Skeletal muscle cell (primary cell): ENCODE data around the gene TNNT1.
A peak's percentile ranks its signal among the peaks of the same experiment; 100 is the strongest.

Source experiments
- DNase-seq: peaks from one replicate; pipeline ENCODE4 v3.0.0-alpha.2; 2010; ENCODE audit warnings: low read depth
- H3K4me3 ChIP-seq: 2 replicates; pipeline ENCODE4 v1.5.1; 2011; ENCODE audit warnings: low read depth, mild to moderate bottlenecking, control low read depth, low read length, moderate library complexity

TNNT1 gene, protein sequence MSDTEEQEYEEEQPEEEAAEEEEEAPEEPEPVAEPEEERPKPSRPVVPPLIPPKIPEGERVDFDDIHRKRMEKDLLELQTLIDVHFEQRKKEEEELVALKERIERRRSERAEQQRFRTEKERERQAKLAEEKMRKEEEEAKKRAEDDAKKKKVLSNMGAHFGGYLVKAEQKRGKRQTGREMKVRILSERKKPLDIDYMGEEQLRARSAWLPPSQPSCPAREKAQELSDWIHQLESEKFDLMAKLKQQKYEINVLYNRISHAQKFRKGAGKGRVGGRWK

DNA sequence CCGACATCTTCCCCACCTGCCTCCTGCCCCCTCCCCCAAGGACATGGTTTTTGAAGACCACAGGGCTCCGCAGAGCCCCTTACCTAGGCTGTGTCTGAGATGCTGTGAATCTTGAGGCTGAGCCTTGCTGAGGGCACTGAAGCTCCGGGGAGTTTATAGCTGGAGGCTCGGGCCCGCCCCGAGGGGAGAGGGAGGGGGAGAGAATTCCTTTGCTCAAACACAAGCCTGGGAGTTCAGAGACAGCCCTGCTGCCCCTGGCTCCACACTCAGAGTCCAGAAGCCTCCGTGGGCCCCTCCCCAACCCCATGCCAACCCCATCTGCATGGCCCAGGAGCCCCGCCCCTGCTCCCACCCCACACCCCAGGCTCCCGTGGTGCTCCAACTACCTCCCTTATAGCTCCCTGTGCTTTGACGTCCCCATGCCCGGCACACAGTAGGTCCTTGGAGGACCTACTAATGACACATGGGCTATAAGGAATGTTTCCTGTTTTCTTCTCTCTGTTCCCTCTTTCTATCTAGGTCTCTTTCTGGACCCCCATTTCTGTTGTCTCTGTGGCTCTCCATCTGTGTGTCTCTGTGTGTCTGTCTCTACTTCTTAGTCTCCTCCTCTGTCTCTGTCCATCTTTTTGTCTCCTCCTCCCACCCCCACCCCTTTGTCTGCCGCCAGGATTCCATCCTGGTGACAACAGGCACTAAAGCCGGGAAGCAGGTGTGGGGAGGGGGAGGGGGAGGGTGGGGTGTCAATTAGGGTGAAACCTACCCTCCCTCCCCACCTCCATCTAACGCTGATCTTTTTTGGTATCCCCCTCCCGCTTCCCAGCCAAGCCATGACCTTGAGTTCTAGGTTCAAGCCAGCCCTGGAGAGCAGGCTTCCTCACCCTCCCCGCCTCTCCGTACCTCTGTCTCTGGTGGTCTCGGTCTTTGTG lies at the start of gene TNNT1:
Gene TNNT1 (minus strand): TSS at position 129 of the 926 bp plus-strand sequence. CDS start 2,049 bp downstream, outside the sequence.
- H3K4me3 ChIP-seq = peak within 1 kb of the TSS; percentile 36
- DNase-seq = no peak

DNA sequence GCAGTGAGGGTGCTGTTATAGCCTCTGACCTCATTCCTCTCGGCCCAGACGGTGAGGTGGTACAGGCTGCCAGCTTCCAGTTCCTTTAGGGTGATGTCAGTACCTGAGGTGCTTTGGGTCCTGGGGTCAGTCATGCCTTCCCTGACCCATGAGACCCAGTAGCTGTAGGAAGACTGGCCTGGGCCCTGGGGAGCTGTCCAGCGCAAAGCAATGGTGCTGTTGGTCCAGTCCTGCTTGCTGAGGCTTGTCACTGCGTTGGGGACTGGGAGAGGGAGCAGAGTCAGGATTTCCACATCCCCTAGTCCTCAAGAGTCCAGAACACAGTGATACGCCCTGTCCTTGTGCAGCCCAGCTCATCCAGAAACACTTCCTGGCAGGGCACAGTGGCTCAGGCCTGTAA lies 49.6 kb upstream of the TNNT1 start:
- DNase-seq = no peak
- H3K4me3 ChIP-seq = no peak overlapping the region

DNA sequence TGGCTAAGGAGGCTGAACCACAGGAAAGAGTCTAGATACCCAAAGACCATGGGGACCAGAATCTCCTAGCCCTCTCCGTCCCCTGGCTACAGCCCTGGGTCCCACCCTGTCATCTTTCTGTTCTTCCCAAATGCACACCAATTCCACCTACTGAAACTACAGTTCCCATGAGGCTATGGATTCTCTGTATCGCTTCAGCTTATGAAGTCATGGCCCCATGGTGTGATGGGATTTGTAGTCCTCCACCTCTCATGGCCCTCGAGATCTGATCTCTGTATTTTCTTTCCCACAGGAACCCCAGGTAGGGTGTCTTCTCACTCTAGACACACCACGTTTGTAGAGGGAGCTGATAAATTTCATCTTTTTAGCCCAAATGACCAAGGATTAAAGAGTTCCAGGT lies 48.5 kb upstream of the TNNT1 start:
- no peak overlapping the region for H3K4me3 ChIP-seq
- DNase-seq = no peak

DNA sequence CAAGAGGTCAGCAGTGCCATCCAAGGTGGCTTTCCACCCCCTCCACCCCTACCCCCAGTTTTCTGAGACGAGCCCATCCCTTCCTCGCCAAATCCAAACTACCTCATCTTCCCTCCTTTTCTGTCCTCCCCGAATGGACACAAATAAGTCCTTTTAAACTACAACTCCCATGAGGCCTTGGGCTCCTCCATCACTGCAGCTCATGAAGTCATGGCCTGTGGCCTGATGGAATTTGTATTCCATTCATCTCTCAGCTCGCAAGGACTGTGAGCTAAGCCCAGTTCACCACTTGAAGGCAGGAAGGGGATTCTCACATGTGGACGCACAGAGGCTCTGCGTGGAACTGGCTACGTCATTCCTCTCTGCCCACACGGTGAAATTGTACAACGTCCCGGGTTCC lies 47.8 kb upstream of the TNNT1 start:
- no peak overlapping the region for H3K4me3 ChIP-seq
- no peak for DNase-seq

DNA sequence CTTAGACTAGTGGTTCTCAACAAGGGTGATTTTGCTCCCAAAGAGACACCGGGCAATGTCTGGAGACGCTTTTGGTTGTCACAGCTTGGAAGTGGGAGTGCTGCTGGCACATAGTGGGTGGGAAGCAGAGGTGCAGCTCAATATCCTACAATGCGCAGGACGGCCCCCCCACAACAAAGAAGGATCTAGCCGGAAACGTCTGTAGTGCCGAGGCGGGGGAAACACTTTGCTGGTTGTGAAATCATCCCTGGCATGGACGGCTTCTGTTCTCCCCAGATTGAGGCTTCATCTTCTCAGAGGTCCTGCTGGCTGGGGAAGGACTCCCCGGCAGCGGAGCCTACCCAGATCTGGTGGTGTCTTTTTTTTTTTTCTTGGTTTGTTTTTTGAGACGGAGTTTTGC lies 44.5 kb upstream of the TNNT1 start:
- H3K4me3 ChIP-seq = no peak overlapping the region
- DNase-seq = no peak

DNA sequence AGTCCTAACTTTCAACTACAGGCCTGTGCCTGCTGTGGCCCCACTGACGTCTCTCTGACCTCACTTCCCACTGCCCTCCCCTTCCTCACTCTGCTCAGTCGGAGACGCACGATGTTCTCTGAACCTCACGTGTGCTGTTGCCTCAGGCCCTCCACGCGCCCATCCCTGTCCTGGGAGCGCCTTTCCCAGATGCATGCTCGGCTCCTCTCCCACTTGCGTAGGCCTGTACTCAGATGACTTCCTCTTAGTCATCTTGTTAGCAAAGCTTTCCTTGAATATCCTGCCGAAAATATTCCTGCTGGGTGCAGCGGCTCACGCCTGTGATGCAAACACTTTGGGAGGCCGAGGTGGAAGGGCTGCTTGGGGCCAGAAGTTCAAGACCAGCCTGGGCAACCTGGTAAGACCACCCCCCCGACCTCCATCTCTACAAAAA lies 40.4 kb upstream of the TNNT1 start:
- H3K4me3 ChIP-seq = no peak overlapping the region
- peak; percentile 94 for DNase-seq

DNA sequence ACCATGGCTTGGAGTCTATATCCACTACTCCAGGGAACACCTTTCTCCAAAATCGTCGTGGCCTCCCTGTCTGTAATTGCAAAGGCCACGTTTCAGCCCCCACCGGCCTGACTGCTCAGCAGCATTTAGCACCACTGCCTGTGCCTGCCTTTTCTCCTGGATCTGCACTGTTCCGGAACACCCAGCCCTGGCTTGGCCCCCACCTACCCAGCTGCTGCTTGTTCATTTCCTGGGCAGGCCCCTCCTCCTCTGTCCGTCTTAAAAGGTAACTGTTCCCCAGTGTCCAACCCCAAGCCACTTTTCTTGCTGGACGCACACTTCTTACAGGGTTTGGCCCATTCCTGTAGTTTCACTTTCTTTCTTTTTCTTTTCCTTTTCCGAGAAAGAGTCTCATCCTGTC lies 39.6 kb upstream of the TNNT1 start:
- H3K4me3 ChIP-seq = no peak overlapping the region

DNA sequence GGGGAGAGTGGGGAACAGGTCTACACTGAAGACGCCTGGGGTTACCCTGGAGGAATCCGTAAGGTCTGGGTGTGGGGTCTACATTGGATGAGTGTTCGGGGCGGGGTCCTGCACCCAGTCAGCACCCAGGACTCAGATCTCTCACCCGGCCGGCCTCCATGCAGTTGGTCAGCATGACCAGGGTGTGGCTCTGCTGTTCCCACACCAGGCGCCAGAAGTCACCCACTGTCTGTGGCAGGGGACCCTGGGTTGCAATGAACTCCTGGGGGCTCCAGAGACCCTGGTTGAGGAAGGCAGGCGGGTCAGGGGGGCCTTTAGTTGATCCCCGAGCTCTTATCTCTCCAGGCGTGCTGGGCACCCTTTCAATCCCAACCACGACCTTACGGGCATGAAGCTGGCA lies 37.1 kb upstream of the TNNT1 start:
- H3K4me3 ChIP-seq = no peak overlapping the region
- DNase-seq = no peak

More for the DNA sequence above, 39.6 kb upstream of the TNNT1 start:
- no peak for DNase-seq

DNA sequence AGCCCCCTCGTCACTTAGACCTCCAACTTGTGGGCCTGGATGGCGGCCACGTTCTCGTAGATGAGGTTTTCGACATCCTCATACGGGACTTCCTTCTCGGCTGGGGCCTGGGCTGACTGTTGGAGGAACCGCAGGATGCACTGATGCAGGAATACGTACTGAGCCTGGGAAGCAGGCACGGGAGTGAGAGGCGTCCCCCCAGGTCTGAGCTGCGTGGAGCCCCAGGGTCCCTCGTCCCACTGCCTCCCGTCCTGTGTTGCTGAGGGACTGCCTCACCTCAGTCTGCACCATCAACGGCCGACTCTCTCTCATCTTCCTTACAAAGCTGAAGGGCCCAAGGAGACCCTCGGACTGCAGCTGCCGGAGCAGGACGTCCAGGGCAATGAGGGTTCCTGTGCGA lies 32.7 kb upstream of the TNNT1 start:
- H3K4me3 ChIP-seq = no peak overlapping the region
- DNase-seq = no peak

DNA sequence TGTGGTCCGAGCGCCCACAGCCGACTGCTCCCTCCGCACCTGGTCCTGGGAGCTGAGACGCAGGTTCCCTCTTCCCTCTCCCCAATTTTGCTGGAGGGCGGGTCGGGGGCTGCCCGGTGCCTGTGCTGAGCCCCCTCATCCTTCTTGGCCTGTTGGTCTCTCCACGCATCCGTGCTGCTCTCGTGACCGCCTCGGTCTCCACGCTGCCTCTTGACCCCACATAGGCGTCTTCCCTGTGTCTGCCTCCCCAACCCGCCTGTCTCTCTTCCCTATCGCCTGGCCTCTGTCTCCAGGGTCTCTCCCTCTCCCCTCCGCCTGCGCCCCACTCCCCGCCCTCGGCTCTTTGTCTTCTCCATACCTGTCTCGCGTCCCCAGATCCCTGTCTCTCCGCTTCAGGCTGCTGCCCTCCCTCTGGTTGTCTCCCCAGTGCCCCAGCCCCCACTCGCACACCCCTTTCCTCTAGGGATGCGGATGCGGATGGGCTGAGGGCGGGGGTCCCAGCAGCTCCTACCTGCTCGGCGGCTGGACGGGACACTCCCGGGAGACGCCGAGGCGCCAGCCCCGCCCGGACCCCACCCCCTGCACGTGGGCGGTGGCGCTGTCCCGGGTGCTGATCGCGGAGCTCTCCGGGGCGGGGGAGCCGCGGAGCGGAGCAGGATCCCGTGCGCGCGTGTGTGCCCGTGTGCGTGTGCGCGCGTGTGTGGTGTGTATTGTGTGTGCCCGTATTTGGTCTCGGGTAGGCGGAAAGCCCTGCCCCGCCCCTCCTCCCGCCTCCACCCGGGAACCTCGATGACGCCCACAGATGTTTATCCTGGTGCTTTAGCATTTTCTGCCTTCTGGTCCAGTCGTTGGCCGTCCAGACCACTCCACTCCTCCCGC lies 30.8 kb upstream of the TNNT1 start, which contains the start of gene SYT5:
Gene SYT5 (minus strand): TSS at position 684 of the 879 bp plus-strand sequence. CDS start 1,248 bp downstream, outside the sequence.
- peak within 1 kb of the TSS; percentile 50 for H3K4me3 ChIP-seq
- DNase-seq = no peak

DNA sequence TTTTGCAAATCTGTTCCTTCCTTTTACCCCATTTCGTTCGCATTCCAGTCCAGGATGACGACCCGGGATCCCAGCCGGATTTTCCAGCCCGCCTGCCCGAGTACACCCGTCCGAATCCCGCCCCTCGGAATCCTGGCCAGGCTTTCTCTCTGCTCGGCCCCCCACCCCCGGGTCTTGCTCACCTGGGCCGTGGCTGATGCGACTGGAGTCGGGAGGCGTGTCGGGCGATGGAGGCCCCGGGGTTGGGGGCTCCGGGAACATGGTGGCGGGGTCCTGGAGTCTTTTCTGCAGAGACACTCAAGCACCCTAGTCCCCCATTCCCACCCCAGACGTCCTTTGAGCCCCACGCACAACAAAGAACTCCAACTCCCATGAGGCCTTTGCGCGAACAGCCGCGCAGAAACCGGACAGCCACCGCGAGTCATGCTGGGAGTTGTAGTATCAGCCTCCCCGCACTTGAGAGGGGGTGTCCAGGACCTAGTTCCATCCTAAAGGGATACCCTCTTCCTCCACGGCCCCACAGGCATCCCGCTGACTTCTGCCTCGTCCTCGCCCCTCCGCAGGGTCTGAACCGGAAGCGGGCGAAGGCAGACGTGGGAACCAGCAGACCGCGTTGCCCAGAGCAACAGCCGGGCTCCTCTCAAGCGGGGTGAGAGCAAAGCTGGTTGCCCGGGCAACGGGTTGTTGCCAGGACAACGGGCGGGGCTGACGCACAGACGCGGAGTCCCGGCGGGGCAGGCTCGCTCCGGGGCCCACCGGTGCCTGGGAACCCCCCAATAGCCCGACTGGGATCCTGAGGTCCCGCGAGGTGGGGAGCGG lies 30.0 kb upstream of the TNNT1 start:
- peak overlapping the region; percentile 50 for H3K4me3 ChIP-seq
- peak; percentile 43 for DNase-seq

DNA sequence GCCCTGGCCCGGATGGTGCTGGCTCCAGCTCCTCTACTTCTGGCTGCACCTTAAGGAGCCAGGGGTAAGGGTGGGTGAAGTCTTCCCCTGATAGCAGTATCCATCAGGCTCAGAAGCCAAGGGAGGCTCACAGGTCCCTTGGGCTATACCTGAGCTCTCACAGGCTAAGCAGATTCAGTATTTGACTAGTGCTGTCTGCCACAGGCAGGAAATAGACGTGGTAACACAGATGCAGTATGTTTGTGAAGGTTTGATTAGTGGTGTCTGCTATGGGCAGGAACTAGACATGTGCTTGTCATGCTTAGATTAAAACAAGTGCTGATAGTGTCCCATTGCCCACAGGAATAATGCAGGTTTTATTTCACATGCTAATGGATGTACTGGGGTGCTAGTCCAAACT lies 27.1 kb upstream of the TNNT1 start:
- no peak for DNase-seq
- H3K4me3 ChIP-seq = no peak overlapping the region

DNA sequence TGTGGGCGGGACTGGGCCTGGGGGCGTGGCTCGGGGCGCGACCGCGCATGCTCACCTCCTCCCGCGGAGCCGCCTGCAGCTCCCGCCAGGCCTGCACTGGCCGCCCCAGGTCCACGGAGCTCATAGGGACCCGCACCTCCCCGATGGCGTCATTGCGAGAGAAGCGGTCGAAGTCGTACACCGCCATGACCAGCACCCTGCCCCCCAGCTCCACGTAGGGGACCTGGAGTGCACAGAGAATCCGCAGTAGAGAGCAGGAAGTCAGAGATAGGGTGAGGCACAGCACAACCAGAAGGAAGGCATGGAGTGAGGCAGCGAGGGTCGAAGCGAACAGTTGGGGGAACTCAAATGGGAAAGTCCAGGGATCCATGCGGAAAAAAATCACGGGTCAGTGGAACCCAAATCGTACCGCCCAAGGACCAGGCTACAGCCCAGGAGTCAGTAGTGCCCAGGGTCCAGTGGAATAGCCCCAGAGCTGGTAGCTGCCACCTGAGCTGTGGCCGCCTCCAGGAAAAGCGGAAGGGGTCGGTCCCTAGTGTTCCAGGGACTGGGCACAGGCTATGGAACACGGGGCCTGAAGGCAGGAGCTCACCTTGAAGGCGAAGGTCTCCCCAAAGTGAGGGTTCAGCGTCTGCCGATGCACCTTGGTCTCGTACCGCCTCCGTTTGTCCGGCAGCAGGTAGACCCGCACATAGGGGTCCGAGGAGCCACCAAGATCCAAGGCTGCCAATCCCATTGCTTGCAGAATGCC lies 26.3 kb upstream of the TNNT1 start:
- no peak overlapping the region for H3K4me3 ChIP-seq
- DNase-seq = no peak

DNA sequence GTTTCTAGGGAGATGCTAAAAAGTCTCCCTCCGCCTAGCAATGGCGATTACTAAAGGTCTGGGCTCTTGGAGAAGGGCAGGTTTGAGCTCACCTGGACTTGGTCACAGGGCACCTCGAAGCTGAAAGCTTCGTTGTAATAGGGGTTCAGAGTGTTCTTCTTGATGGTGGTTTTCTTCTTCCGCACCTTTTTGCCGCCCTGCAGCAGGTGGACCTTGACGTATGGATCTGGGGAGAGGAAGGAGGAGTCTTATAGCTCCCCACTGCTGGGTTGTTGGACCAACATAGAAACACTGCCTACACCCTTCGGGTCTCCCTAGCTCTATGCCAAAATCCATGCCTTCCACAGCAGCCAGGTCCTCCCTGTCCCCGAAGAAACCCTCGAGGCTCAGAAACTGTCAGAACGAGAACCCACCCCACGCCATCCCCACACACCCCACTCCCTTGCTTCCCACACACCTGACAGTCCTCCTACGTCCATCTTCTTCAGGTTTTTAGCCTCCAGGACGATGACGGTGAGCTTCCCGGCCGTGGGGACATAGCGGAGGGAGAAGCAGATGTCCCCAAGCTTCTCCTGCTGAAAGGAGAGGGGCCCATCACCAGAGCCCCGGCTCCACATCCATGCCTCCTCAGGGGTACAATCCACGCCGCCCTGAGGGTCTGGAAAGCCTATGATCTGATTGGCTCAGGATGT lies 25.6 kb upstream of the TNNT1 start:
- no peak for DNase-seq
- H3K4me3 ChIP-seq = no peak overlapping the region

DNA sequence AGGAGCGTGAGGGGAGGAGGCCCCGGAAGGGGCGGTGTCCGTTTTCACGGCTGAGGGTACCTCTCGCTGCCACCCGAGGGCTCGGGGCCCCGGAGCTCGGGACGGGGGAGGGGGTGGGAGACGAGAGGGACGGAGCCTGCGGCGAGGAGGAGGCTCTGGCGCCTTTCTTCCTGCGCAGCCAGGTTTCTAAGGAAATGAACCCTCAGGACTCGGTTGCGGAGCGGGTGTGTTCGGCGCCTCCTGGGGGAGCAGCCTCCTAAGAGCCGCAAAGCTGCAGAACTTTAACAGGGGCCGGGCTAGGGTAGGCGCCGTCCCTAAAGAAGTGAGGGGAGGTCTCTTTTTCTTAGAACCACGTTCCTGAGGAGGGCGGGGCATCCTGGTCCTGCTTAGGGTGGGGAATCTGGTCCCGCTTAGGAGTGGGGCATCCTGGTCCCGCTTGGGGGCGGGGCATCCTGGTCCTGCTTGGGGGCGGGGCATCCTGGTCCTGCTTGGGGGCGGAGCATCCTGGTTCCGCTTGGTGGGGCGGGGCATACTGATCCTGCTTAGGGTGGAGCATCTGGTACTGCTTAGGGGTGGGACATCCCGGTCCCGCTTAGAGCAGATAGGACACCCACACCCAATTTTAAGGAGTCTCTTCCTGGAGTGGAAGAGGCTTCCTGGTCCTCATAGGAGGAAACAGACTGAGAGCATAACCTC lies 24.9 kb upstream of the TNNT1 start:
- DNase-seq = no peak
- peak overlapping the region; percentile 54 for H3K4me3 ChIP-seq

DNA sequence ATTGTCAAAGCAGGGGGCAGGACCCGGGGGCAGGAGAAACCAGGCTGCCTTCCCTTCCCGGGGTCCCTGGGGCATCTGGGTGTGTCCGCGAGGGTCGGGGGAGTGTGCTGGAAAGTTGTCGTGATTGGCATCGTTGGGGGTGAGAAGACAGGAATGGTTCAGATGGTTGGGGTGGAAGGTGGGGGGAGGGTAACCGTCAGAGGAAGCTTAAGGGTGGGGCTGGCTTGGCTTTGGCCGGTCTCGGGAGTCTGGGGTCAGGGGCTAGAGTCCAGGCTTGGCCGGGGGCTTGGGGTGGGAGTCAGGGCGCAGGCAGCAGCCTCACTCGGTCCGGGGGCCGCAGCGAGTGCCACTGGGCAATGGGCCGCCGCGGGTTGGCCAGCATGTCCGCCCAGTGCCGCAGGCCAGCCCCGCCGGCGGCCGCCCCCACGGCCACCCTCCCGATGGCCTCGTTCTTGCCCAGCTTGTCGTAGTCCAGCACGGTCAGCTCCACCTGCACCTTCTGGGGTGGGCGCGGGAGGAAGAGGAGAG lies 24.2 kb upstream of the TNNT1 start:
- no peak for DNase-seq
- H3K4me3 ChIP-seq = peak overlapping the region; percentile 54

DNA sequence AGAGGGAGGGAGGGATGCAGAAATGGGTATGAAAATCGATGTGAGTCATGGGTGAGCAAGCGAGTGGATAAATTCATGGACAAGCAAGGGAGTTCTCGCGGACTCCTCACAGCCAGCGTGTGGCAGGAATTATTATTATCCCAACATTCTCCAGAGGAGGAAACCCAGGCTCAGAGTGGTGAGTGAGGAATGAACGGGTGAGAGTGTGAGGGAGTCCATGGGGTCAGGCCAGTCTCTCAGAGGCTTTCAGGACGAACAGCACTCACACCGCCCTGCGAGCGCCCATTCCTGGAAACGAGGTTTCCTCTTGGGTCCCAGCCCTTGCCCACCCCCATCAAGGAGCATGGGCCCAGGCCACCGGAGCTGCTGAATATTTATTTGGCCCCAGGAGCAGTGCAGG lies 23.7 kb upstream of the TNNT1 start:
- no peak for DNase-seq
- H3K4me3 ChIP-seq = peak overlapping the region; percentile 54
